ENCODE results near the gene CPTP. TPM values are rescaled to one million over a fixed set of nuclear protein-coding genes. Genes with fewer than 3 reads are reported as not detected.

Gene CPTP
- total and polyA plus RNA-seq, 2 donors (not counting 1 experiment from before 2014, with no cell fraction given): 17.1 to 18.8 TPM

- Histone ChIP-seq H3K9ac (ENCODE audit: low read length) (no peak overlapping the region), H3K9me3 (ENCODE audit: control extremely low read depth in 1 of 3, control insufficient read depth in 2 of 3, insufficient read depth in 1 of 3, low read length in 2 of 3) (peaks cover 0 to 13% (median 0%) of the 10 kb centered on the region in 3 donors), H3K79me2 (ENCODE audit: control insufficient read depth, insufficient read depth, low read length) (no peaks in the 10 kb centered on the region), H2AFZ (ENCODE audit: insufficient read depth, low read depth, low read length, poor library complexity, severe bottlenecking) (no peak overlapping the region), H3K4me3 (ENCODE audit: control extremely low read depth in 1 of 5, extremely low read depth in 1 of 5, insufficient read depth in 1 of 5, low read depth in 2 of 5, low read length in 4 of 5) (no peak overlapping the region), H3K27ac (ENCODE audit: low read length in 2 of 2) (no peak overlapping the region), H3K4me2 (replicated peaks; ENCODE audit: low read depth, low read length, poor library complexity, severe bottlenecking) (peak overlapping the region; percentile 35), H4K20me1 (ENCODE audit: control insufficient read depth, insufficient read depth, low read length, poor library complexity, severe bottlenecking) (no peaks in the 10 kb centered on the region), H3K4me1 (ENCODE audit: control insufficient read depth in 2 of 2, insufficient read depth in 2 of 2, low read length in 2 of 2) (peaks cover 26 to 30% of the 10 kb centered on the region in 2 donors), H3K36me3 (replicated peaks in 1 of 2; ENCODE audit: control extremely low read depth in 1 of 2, control insufficient read depth in 1 of 2, extremely low read depth in 1 of 2, insufficient read depth in 2 of 2, low read length in 1 of 2) (no peaks in the 10 kb centered on the region), H3K27me3 (replicated peaks in 1 of 4; ENCODE audit: control extremely low read depth in 1 of 4, control insufficient read depth in 3 of 4, insufficient read depth in 4 of 4, low read length in 3 of 4) (peaks cover 0 to 62% (median 21%) of the 10 kb centered on the region in 4 experiments)
- intact Hi-C loops (cut with micrococcal nuclease): no loop called here
- Mint-ChIP-seq H3K27me3 (peaks cover 28% of the 10 kb centered on the region), H3K4me3 (no peak overlapping the region), H3K4me1 (peaks cover 15% of the 10 kb centered on the region), H3K27ac (no peak overlapping the region), H3K9me3 (ENCODE audit: insufficient read depth) (no peaks in the 10 kb centered on the region)
- 19% methylated on average over 17 of the region's 18 CpGs for WGBS (ENCODE audit: insufficient coverage)
- ATAC-seq (ENCODE audit: low read depth): no peak
- DNase-seq: no peak
- ChIA-PET POLR2A (no interaction called here), CTCF (interaction anchor here (0.9 kb wide), 1 partner anchor 14 kb away, joined by 3 read pairs; no protein-coding TSS in a partner anchor)
- TF ChIP-seq EZH2 (IDR thresholded peaks at IDR 0.05; ENCODE audit: borderline replicate concordance, insufficient read depth, low read depth, low read length, poor library complexity, severe bottlenecking): no peak
- TF ChIP-seq CTCF (IDR thresholded peaks at IDR 0.05): no peak
Measured at GRCh38 chr1:1357871-1358432, 33.4 kb downstream of the CPTP start.

GRCh38 chr1:1358433-1359271 lies 34.0 kb downstream of the CPTP start, which contains the start of gene MXRA8:
TSS of gene MXRA8 (minus strand) at chr1:1358555. CDS start at chr1:1358504, 51 bp downstream.
- no peak within 1 kb of the TSS for H3K9ac ChIP-seq (ENCODE audit: low read length)
- intact Hi-C loops (cut with micrococcal nuclease): no loop called here
- H3K4me3 Mint-ChIP-seq: no peak within 1 kb of the TSS
- peak within 1 kb of the TSS; percentile 35 for H3K4me2 ChIP-seq (replicated peaks; ENCODE audit: low read depth, low read length, poor library complexity, severe bottlenecking)
- no peak within 1 kb of the TSS for H3K27ac ChIP-seq (ENCODE audit: low read length in 2 of 2)
- H3K4me1 Mint-ChIP-seq: peaks cover 12% of the 10 kb centered on the region
- H3K27me3 Mint-ChIP-seq: peaks cover 28% of the 10 kb centered on the region
- no peaks in the 10 kb centered on the region for H3K36me3 ChIP-seq (replicated peaks in 1 of 2; ENCODE audit: control extremely low read depth in 1 of 2, control insufficient read depth in 1 of 2, extremely low read depth in 1 of 2, insufficient read depth in 2 of 2, low read length in 1 of 2)
- peaks cover 0 to 55% (median 16%) of the 10 kb centered on the region in 4 experiments for H3K27me3 ChIP-seq (replicated peaks in 1 of 4; ENCODE audit: control extremely low read depth in 1 of 4, control insufficient read depth in 3 of 4, insufficient read depth in 4 of 4, low read length in 3 of 4)
- ATAC-seq (ENCODE audit: low read depth) (no peak), DNase-seq (no peak)
- ChIA-PET POLR2A (no interaction called here), CTCF (no interaction called here)
- 29% methylated on average over 25 of the region's 29 CpGs for WGBS (ENCODE audit: insufficient coverage)
- no peak within 1 kb of the TSS for H2AFZ ChIP-seq (ENCODE audit: insufficient read depth, low read depth, low read length, poor library complexity, severe bottlenecking)
- no peaks in the 10 kb centered on the region for H4K20me1 ChIP-seq (ENCODE audit: control insufficient read depth, insufficient read depth, low read length, poor library complexity, severe bottlenecking)
- TF ChIP-seq EZH2 (IDR thresholded peaks at IDR 0.05; ENCODE audit: borderline replicate concordance, insufficient read depth, low read depth, low read length, poor library complexity, severe bottlenecking) (no peak), CTCF (IDR thresholded peaks at IDR 0.05) (no peak)
- peak within 1 kb of the TSS; percentile 7 for H3K27ac Mint-ChIP-seq
- no peaks in the 10 kb centered on the region for H3K9me3 Mint-ChIP-seq (ENCODE audit: insufficient read depth)
- H3K9me3 ChIP-seq (ENCODE audit: control extremely low read depth in 1 of 3, control insufficient read depth in 2 of 3, insufficient read depth in 1 of 3, low read length in 2 of 3): peaks cover 0 to 6% (median 0%) of the 10 kb centered on the region in 3 donors
- H3K4me1 ChIP-seq (ENCODE audit: control insufficient read depth in 2 of 2, insufficient read depth in 2 of 2, low read length in 2 of 2): peaks cover 18 to 23% of the 10 kb centered on the region in 2 donors
- H3K4me3 ChIP-seq (ENCODE audit: control extremely low read depth in 1 of 5, extremely low read depth in 1 of 5, insufficient read depth in 1 of 5, low read depth in 2 of 5, low read length in 4 of 5): no peak within 1 kb of the TSS
- H3K79me2 ChIP-seq (ENCODE audit: control insufficient read depth, insufficient read depth, low read length): no peaks in the 10 kb centered on the region
